CD4-positive, alpha-beta memory T cell (primary cell): ENCODE results near the gene KDM4C. TPM values are rescaled to one million over a fixed set of nuclear protein-coding genes. Genes with fewer than 3 reads are reported as not detected.

Experiments
- CTCF ChIA-PET: fragments of 350-600 bp; sonication (Branson Sonifier 250); formaldehyde crosslinking; loops from one replicate; lab custom pipeline; 2021; ENCODE audit warnings: inconsistent platforms; ENCODE audit not compliant: partially characterized antibody; lab: Charles Lee
- POLR2A ChIA-PET: fragments of 350-600 bp; sonication (Branson Sonifier 250); formaldehyde crosslinking; loops from one replicate; lab custom pipeline; 2021; ENCODE audit not compliant: partially characterized antibody; lab: Charles Lee
- DNase-seq, 5 donors: peaks; one replicate each; pipeline versions ENCODE4 v3.0.0 to v3.0.0-alpha.2; 2020 to 2022; ENCODE audit warnings: mixed read lengths in 1 of 5
- H3K27ac ChIP-seq: one replicate; pipeline ENCODE4 v1.7.0; 2013; ENCODE audit warnings: low read depth, low read length
- H3K27me3 ChIP-seq: 2 replicates; pipeline ENCODE4 v1.7.0; 2013; ENCODE audit warnings: mild to moderate bottlenecking, low read length, moderate library complexity; ENCODE audit not compliant: insufficient read depth
- H3K36me3 ChIP-seq: 2 replicates; pipeline ENCODE4 v1.7.0; 2013; ENCODE audit warnings: mild to moderate bottlenecking, low read length, moderate library complexity; ENCODE audit not compliant: insufficient read depth
- H3K4me1 ChIP-seq: 2 replicates; pipeline ENCODE4 v1.7.0; 2013; ENCODE audit warnings: mild to moderate bottlenecking, low read length, moderate library complexity; ENCODE audit not compliant: insufficient read depth
- H3K4me3 ChIP-seq, 2 donors: one replicate each; pipeline ENCODE4 v1.7.0; 2013; ENCODE audit warnings: low read length in 2 of 2, mild to moderate bottlenecking in 1 of 2
- H3K9me3 ChIP-seq, 2 donors: one replicate each; pipeline ENCODE4 v1.7.0; 2013; ENCODE audit warnings: low read length in 2 of 2, control low read depth in 1 of 2; ENCODE audit not compliant: control insufficient read depth in 1 of 2
- H3K27ac Mint-ChIP-seq, 7 donors: one replicate each; pipeline ENCODE4 v1.8.0; 2020 to 2021; ENCODE audit warnings: mixed read lengths in 7 of 7, mild to moderate bottlenecking in 6 of 7, inconsistent platforms in 3 of 7, moderate library complexity in 3 of 7
- H3K27me3 Mint-ChIP-seq, 2 donors: one replicate each; pipeline ENCODE4 v1.8.0; 2020 to 2021; ENCODE audit warnings: mixed read lengths in 2 of 2
- H3K36me3 Mint-ChIP-seq, 2 donors: one replicate each; pipeline ENCODE4 v1.8.0; 2020 to 2021; ENCODE audit warnings: mixed read lengths in 2 of 2, inconsistent platforms in 1 of 2, mild to moderate bottlenecking in 1 of 2
- H3K4me1 Mint-ChIP-seq, 4 donors: one replicate each; pipeline ENCODE4 v1.8.0; 2020 to 2021; ENCODE audit warnings: mixed read lengths in 4 of 4, mild to moderate bottlenecking in 1 of 4
- H3K4me3 Mint-ChIP-seq, 8 donors: one replicate each; pipeline ENCODE4 v1.8.0; 2020 to 2021; ENCODE audit warnings: mixed read lengths in 8 of 8, mild to moderate bottlenecking in 7 of 8, moderate library complexity in 6 of 8, inconsistent platforms in 3 of 8
- H3K9me3 Mint-ChIP-seq, 8 donors: one replicate each; pipeline ENCODE4 v1.8.0; 2020 to 2021; ENCODE audit warnings: mixed read lengths in 8 of 8, mild to moderate bottlenecking in 5 of 8, inconsistent platforms in 3 of 8, moderate library complexity in 1 of 8
- intact Hi-C: fragments of 100-400 bp; cut with micrococcal nuclease; formaldehyde crosslinking; loops from one replicate; pipeline ENCODE4 v1.15.1; 2023
- polyA plus RNA-seq, 2 donors: library from polyadenylated mRNA; unstranded; fragments of 300-500 nt; fragmentation: Illumina TruSeq; gene quantifications; one replicate each; pipeline ENCODE4 v1.2.3, GENCODE V29; 2021
- total RNA-seq, 2 experiments: library from RNA; stranded (reverse); gene quantifications; one replicate each; pipeline ENCODE4 v1.2.3, GENCODE V29; 2021

Gene KDM4C
- total and polyA plus RNA-seq, 4 experiments from 2014 or later, result 36.3 to 90.7 (median 58.8) TPM

- no peaks in the 10 kb centered on the region for H3K27me3 ChIP-seq
- Mint-ChIP-seq H3K9me3 (peaks cover 0 to 2% (median 0%) of the 10 kb centered on the region in 8 donors), H3K4me3 (no peak overlapping the region), H3K4me1 (peaks cover 3 to 8% (median 7%) of the 10 kb centered on the region in 4 donors), H3K27ac (peak overlapping the region in 2 of 7 donors; percentile 3 to 7), H3K36me3 (peaks cover 43 to 60% of the 10 kb centered on the region in 2 donors), H3K27me3 (no peaks in the 10 kb centered on the region)
- H3K36me3 ChIP-seq, result no peaks in the 10 kb centered on the region
- CTCF ChIA-PET, result interaction anchor here (1.1 kb wide), 1 partner anchor 227 kb away, joined by 3 read pairs; no protein-coding TSS in a partner anchor
- DNase-seq, result no peak
- no peak overlapping the region for H3K4me3 ChIP-seq
- no peak overlapping the region for H3K27ac ChIP-seq
- intact Hi-C loops, result no loop called here
- POLR2A ChIA-PET, result no interaction called here
- no peaks in the 10 kb centered on the region for H3K4me1 ChIP-seq
- no peaks in the 10 kb centered on the region for H3K9me3 ChIP-seq
Measured at GRCh38 chr9:7053903-7054302, 296.1 kb downstream of the KDM4C start.

DNA sequence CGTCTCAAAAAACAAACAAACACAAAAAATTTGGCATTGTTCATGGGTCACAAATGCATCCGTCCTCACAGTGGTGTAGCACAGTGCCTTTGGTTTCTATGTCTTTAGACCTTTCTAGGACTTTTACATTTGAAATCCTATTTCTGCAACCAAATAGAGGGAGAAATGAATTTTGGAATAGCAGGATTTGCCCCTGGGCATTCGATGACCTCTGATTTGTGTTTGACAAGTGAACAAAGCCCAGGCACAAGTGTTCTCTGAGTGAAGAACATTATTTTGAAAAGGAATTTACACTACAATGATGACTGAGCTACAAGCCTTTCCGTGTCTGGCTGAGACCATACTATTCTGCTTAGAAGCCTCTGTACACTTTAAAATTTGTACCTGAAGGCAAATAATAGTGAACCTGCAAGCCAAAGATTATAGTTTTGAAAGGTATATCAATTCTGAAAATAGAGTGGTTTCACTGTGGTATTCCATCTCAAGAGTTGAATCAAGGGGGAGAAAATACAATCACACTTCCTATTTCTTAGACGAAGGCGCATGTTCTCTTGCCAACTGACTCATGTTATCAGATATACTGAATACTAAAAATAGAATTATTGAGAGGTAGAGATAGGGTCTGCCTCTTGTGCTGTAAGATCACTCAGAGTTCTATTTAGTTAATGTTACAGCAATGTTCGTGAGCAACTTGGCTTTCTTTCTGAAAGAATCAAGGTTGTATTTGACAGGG is 297.6 kb downstream of the KDM4C start:
- Histone ChIP-seq H3K36me3 (no peaks in the 10 kb centered on the region), H3K4me1 (no peaks in the 10 kb centered on the region), H3K9me3 (no peaks in the 10 kb centered on the region), H3K27ac (no peak overlapping the region), H3K4me3 (no peak overlapping the region), H3K27me3 (no peaks in the 10 kb centered on the region)
- intact Hi-C loops, result no loop called here
- no peaks in the 10 kb centered on the region for H3K27me3 Mint-ChIP-seq
- H3K9me3 Mint-ChIP-seq, result peaks cover 0 to 2% (median 0%) of the 10 kb centered on the region in 8 donors
- ChIA-PET POLR2A (no interaction called here), CTCF (no interaction called here)
- H3K27ac Mint-ChIP-seq, result peak overlapping the region in 1 of 7 donors; percentile 17
- peaks cover 39 to 54% of the 10 kb centered on the region in 2 donors for H3K36me3 Mint-ChIP-seq
- DNase-seq, result no peak
- H3K4me3 Mint-ChIP-seq, result no peak overlapping the region
- peaks cover 3 to 8% (median 7%) of the 10 kb centered on the region in 4 donors for H3K4me1 Mint-ChIP-seq

GRCh38 chr9:7056254-7056653 is 298.5 kb downstream of the KDM4C start:
- H3K27me3 Mint-ChIP-seq, result no peaks in the 10 kb centered on the region
- ChIA-PET CTCF (interaction anchor here (1.4 kb wide), 1 partner anchor 471 kb away, joined by 3 read pairs; no protein-coding TSS in a partner anchor), POLR2A (interaction anchor here (0.5 kb wide), 1 partner anchor 1107 kb away, joined by 3 read pairs; no protein-coding TSS in a partner anchor)
- Histone ChIP-seq H3K9me3 (no peaks in the 10 kb centered on the region), H3K36me3 (peaks cover 5% of the 10 kb centered on the region), H3K27me3 (no peaks in the 10 kb centered on the region), H3K4me3 (no peak overlapping the region), H3K27ac (no peak overlapping the region), H3K4me1 (no peaks in the 10 kb centered on the region)
- no peak for DNase-seq
- H3K36me3 Mint-ChIP-seq, result peaks cover 38 to 52% of the 10 kb centered on the region in 2 donors
- intact Hi-C loops, result no loop called here
- H3K9me3 Mint-ChIP-seq, result peaks cover 0 to 5% (median 0%) of the 10 kb centered on the region in 8 donors
- H3K4me3 Mint-ChIP-seq, result no peak overlapping the region
- H3K4me1 Mint-ChIP-seq, result peaks cover 3 to 8% (median 7%) of the 10 kb centered on the region in 4 donors
- peak overlapping the region in 1 of 7 donors; percentile 25 for H3K27ac Mint-ChIP-seq

- Mint-ChIP-seq H3K27ac (no peak overlapping the region), H3K27me3 (no peaks in the 10 kb centered on the region), H3K4me1 (peaks cover 0 to 5% (median 2%) of the 10 kb centered on the region in 4 donors), H3K36me3 (peaks cover 38 to 43% of the 10 kb centered on the region in 2 donors), H3K4me3 (no peak overlapping the region), H3K9me3 (peaks cover 0 to 3% (median 0%) of the 10 kb centered on the region in 8 donors)
- Histone ChIP-seq H3K4me1 (no peaks in the 10 kb centered on the region), H3K27ac (no peak overlapping the region), H3K4me3 (no peak overlapping the region), H3K9me3 (no peaks in the 10 kb centered on the region), H3K27me3 (no peaks in the 10 kb centered on the region), H3K36me3 (peaks cover 5% of the 10 kb centered on the region)
- CTCF ChIA-PET, result interaction anchor here (1.3 kb wide), 1 partner anchor 16 kb away, joined by 3 read pairs; no protein-coding TSS in a partner anchor
- intact Hi-C loops, result no loop called here
- DNase-seq, result no peak
- POLR2A ChIA-PET, result no interaction called here
Measured at GRCh38 chr9:7058473-7058872, 300.7 kb downstream of the KDM4C start.

DNA sequence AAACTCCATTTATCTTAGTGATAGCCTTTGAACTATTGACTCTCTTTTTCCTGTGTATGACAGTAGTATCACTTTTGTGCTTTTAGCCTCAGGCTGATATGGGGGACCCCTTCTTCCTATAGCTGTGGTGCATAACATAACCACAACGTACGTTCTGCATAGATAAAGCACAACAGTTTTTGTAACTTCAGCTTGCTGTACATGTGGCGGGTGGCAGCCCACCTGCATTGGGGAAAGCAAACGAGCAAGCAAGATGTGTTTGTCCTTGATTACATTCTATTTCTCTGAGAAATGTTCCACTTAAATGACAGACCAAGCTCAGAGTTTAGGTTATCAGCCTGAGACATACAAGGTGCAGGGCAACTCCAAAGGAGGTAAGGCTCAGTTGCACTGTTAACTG is 309.4 kb downstream of the KDM4C start:
- Histone ChIP-seq H3K4me1 (no peaks in the 10 kb centered on the region), H3K36me3 (no peaks in the 10 kb centered on the region), H3K27me3 (no peaks in the 10 kb centered on the region), H3K9me3 (no peaks in the 10 kb centered on the region), H3K27ac (no peak overlapping the region), H3K4me3 (no peak overlapping the region)
- CTCF ChIA-PET, result no interaction called here
- Mint-ChIP-seq H3K27ac (peak overlapping the region in 1 of 7 donors; percentile 41), H3K4me3 (no peak overlapping the region), H3K27me3 (no peaks in the 10 kb centered on the region), H3K9me3 (no peaks in the 10 kb centered on the region), H3K36me3 (peaks cover 25 to 30% of the 10 kb centered on the region in 2 donors), H3K4me1 (peaks cover 0 to 2% (median 0%) of the 10 kb centered on the region in 4 donors)
- DNase-seq, result no peak
- POLR2A ChIA-PET, result no interaction called here
- intact Hi-C loops, result no loop called here

GRCh38 chr9:7071916-7072315 is 314.1 kb downstream of the KDM4C start:
- intact Hi-C loops, result no loop called here
- Histone ChIP-seq H3K27ac (no peak overlapping the region), H3K36me3 (peaks cover under 1% of the 10 kb centered on the region), H3K4me1 (no peaks in the 10 kb centered on the region), H3K27me3 (no peaks in the 10 kb centered on the region), H3K9me3 (no peaks in the 10 kb centered on the region), H3K4me3 (no peak overlapping the region)
- Mint-ChIP-seq H3K27me3 (no peaks in the 10 kb centered on the region), H3K4me1 (peaks cover 0 to 3% (median 0%) of the 10 kb centered on the region in 4 donors), H3K9me3 (no peaks in the 10 kb centered on the region), H3K27ac (peak overlapping the region in 1 of 7 donors; percentile 12), H3K4me3 (no peak overlapping the region), H3K36me3 (peaks cover 42 to 49% of the 10 kb centered on the region in 2 donors)
- ChIA-PET CTCF (no interaction called here), POLR2A (no interaction called here)
- DNase-seq, result no peak

- H3K9me3 Mint-ChIP-seq, result no peaks in the 10 kb centered on the region
- H3K27me3 Mint-ChIP-seq, result no peaks in the 10 kb centered on the region
- Histone ChIP-seq H3K4me1 (no peaks in the 10 kb centered on the region), H3K4me3 (no peak overlapping the region), H3K9me3 (no peaks in the 10 kb centered on the region), H3K36me3 (peaks cover 8% of the 10 kb centered on the region), H3K27ac (no peak overlapping the region), H3K27me3 (no peaks in the 10 kb centered on the region)
- ChIA-PET POLR2A (no interaction called here), CTCF (interaction anchor here (1.0 kb wide), 1 partner anchor 16 kb away, joined by 3 read pairs; no protein-coding TSS in a partner anchor)
- peak overlapping the region in 1 of 7 donors; percentile 3 for H3K27ac Mint-ChIP-seq
- peaks cover 54 to 59% of the 10 kb centered on the region in 2 donors for H3K36me3 Mint-ChIP-seq
- H3K4me3 Mint-ChIP-seq, result no peak overlapping the region
- peaks cover 0 to 1% (median 0%) of the 10 kb centered on the region in 4 donors for H3K4me1 Mint-ChIP-seq
- DNase-seq, result no peak
- intact Hi-C loops, result no loop called here
Measured at GRCh38 chr9:7073706-7074105, 315.9 kb downstream of the KDM4C start.
